ENCODE data around the gene ARHGAP22.

DNA sequence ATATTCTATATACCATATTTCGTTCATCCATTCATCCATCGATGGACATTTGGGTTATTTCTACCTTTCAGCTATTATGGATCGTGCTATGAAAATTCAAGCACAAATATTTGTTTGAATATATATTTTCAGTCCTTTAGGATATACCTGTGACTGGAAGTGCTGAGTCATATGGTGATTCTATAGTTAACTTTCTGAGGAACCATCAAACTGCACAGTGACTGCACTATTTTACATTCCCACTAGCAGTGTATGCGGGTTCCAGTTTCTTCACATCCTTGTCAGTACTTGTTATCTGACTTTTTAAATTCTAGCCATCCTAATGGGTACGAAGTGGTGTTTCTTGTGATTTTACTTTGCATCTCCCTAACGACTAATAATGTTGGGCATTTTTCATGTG lies 194.4 kb downstream of the ARHGAP22 start:
- no peak for TF ChIP-seq EZH2phosphoT487 (IDR thresholded peaks at IDR 0.05; ENCODE audit: insufficient read depth, low read depth)
- no peak for TF ChIP-seq EZH2 (IDR thresholded peaks at IDR 0.05; ENCODE audit: insufficient read depth, poor library complexity, severe bottlenecking)
